EH (cell line): ENCODE measurements around the gene IQCE.
"Not testable (repeated sequence)": the region's sequence is repeated elsewhere in the genome, so short reads cannot be mapped to it uniquely, and the experiment has no call there.

ENCODE experiments used
- DNase-seq: peaks from one replicate; pipeline ENCODE4 v3.0.0-alpha.2; 2015; ENCODE audit warnings: low read depth

IQCE gene

DNA sequence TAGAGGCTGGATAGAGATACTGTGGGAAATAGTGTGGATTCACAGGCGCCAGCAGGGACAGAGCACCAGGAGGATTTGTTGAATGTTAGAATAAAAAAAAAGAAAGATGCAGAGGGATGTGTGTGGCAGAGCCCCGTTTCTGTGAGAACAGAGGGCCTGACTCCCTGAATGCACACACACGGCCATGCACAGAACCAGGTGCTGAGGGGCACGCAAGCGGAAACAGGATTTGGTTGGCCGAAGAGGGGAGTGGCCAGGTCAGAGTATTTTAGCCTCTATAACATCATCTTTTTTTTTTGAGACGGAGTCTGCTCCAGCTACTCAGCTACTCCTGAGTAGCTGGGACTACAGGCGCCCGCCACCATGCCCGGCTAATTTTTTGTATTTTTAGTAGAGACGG is 21.9 kb downstream of the IQCE start:
- DNase-seq: no peak

DNA sequence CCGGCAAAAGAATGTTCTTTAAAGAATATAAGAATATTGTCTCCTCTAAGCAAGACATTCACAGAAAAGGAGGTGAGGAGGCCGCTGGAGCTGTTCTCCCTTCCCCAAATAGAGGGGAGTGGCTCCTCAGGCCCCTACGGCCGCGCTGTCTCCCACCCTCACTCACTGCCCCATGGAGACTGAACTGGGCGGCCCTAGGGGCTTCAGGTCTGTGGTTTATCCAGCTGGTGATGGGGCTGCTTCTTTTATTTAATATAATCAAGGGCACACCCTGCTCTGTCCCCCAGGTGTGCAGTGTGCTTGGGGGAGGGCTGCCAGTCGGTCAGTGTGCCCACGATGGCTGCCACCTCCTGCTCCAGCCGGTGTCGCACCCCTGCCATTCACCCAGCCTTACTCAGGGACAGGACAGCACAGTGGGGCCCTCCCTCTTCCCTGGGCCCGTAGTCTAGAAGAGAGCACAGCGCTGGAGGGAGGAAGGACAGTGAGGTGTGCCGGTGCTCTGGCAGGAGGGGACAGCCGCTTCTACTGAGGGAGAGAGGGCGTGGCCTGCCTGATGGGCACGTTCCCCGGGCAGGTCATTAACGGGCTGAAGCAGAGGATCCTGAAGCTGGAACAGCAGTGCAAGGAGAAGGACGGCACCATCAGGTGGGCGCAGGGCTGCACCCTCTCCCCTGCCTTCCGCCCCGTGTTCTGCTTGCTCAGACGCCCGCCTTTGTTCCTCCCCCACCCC is 23.4 kb downstream of the IQCE start:
- no peak for DNase-seq

DNA sequence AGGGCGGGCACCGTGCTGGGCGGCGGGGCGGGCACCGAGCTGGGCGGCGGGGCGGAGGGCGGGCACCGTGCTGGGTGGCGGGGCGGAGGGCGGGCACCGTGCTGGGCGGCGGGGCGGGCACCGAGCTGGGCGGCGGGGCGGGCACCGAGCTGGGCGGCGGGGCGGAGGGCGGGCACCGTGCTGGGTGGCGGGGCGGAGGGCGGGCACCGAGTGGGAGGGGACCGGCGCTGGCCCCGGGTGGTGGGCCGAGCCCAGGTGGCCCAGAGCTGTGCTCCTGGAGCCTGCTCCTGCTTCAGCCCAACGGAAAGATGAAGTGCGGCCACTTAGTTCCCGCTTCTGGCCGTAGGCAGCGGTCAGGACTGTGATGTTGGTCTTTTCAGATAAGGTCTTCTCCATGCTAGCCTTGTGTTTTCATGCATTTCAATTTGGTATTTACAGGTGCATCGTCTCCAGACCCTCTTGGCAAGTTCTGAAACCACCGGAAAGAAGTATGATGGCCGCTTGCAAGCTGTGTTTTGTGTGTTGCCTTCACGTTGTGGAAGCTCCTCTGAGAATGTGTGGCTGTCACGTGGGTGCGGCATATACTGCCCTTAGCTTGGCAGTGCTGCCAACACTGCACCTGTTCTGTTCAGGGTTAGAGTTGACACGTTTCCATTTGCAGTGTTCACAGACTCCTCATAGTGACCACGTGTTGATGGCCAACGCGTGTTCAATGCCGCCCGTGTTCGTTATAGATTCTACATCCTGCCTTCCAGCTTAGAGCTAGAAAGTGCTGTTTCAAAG is 25.2 kb downstream of the IQCE start:
- DNase-seq: no peak

GRCh38 chr7:2585446-2585845 is 26.7 kb downstream of the IQCE start:
- DNase-seq: no peak

- no peak for DNase-seq
These were observed 27.7 kb downstream of the IQCE start for GRCh38 chr7:2586326-2587020.

GRCh38 chr7:2587134-2587533 is 28.4 kb downstream of the IQCE start:
- DNase-seq: no peak

DNA sequence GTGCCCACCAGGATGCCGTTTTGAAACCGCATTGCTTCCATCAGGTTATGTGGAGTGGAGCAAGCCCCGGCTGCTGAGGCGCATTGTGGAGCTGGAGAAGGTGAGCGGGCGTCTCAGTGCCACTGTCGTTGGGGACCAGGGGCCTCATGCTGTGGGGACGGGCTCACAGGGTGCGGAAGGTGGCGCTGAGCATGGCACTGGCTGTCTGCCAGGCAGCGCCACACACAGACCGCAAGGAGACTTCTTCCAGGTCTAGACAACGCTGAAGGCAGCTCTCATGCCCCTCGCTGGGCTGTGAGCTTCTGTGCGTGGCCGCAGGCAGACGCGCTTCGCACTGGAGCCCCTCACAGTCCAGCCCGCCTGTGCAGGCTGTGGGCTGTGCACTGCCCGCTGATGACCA is 29.0 kb downstream of the IQCE start:
- no peak for DNase-seq

DNA sequence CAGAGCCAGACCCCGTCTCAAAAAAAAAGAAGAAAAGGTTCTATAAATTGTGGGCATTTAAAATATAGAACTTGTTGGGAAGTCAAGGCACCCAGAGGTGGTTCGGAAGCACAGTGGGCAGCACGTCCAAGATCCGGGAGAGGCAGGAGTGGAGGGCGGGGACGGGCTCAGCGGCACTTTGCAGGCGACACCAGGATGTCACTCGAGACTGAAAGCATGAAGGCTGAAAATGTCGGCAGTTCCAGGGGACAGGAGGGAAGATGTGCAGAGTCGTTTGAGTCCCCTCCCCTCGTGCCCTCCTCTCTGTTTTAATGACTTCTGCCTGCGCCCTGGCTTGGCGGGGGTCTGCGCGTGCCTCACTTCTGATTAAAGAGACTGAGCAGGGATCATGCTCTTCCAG is 30.6 kb downstream of the IQCE start:
- no peak for DNase-seq

DNA sequence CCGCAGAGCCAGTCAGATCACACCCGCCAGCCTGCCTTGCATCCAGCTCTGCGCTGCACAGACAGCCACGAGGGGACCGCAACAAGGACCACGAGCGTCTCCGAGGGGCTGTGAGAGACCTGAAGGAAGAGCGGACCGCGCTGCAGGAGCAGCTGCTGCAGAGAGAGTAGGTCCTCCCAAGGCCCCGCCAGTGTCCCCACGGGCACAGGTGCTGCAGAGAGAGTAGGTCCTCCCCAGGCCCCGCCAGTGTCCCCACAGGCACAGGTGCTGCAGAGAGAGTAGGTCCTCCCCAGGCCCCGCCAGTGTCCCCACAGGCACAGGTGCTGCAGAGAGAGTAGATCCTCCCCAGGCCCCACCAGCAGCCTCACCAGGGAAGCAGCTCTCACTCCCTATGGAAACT is 31.2 kb downstream of the IQCE start:
- not testable (repeated sequence) for DNase-seq

GRCh38 chr7:2592375-2592865 is 33.6 kb downstream of the IQCE start:
- DNase-seq: no peak

DNA sequence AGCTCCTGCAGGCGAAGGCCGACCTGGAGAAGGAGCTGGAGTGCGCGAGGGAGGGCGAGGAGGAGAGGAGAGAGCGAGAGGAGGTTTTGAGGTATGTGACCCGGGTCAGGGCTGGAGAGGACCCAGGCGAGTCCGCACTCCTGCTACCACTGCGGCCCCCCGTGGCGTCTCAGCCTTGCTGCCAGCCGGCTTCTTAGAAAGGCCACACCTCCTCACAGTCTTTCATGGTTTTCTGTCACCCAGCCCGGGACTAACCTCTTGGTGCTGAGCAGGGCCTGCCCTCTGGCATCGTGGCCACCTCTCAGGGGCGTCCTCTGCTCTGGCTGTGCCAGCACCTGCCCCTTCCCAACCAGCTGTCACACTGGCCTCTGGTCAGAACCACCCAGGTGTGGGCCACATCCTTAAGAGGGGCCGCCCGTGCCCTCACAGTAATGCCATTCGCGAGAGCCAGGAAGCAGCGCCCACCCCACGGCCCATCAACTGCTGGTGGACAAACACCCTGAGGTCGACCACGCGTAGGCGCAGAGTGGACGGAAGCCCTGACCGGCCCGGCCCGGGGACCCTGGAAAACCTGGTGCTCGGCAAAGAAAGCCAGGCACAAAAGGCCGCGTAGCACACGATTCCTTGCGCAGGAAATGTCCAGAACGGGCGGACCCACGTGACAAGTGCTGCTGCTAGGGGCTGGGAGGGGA is 34.4 kb downstream of the IQCE start:
- no peak for DNase-seq

- DNase-seq: no peak
These were observed 35.8 kb downstream of the IQCE start for GRCh38 chr7:2594599-2594998.

- DNase-seq: no peak
These were observed 36.6 kb downstream of the IQCE start for GRCh38 chr7:2595258-2595860.

GRCh38 chr7:2596464-2597272 is 37.9 kb downstream of the IQCE start:
- no peak for DNase-seq

DNA sequence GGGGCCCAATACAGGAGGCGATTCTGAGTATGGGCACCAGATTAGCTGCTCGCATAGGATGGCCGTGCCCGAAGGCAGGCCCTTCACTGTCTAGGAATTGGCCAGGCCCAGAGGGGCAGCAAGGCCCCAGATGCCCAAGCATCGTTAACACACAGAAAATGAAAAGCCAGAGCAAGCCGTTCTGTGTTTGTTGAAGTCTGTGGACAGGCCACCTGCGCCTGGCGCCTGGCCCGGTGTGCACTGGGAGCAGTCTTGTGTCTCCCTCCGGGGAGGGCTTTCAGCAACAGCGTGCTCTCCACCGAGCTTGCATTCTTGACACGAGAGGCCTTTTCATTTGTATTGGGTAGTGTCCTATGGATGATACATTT is 38.5 kb downstream of the IQCE start:
- no peak for DNase-seq

DNA sequence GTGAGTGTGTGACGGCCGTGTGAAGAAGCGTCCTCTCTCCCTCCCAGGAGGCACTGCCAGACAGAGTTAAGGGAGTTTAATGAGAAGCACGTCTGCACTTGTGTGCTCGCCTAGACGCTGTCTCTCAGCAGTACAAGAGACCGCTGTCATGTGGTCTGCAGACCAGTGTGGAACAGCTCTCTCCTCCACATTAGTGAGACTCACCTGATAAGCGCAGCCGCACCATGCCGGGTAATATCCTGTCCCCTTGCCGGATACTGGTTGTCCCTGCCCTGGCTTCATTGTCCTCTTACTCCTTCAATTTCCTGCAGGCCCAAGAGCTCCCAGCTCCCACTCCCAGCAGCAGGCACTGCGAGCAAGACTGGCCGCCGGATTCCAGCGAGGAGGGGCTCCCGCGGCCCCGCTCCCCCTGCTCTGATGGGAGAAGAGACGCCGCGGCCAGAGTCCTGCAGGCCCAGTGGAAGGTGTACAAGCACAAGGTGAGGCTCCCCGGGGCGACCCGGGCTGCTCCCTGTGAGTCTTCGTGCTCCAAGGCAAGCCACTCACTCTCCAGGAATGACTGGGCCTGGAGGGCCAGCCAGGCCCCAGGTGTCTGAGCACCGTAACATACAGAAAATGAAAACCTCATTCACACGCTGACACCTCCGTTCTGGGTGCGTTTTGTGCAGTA is 39.5 kb downstream of the IQCE start:
- no peak for DNase-seq

DNA sequence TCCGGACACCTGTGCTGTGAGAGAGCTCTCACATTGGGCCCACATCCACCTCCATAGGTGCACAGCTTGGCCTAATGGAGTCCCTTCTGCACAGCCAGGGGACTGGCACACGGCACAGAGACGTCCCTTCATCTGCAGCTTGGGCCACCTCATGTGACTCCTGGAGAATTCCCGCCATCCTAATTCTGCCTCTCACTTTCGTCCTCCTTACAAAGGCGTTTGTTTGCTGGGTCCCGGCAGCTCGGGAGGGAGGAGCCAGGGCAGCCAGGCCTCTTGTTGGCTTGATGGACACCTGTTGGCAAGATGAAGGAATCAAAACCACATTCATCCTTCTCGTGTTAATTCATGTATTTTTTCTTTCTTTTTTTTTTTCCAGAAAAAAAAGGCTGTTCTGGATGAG is 42.3 kb downstream of the IQCE start:
- no peak for DNase-seq

DNA sequence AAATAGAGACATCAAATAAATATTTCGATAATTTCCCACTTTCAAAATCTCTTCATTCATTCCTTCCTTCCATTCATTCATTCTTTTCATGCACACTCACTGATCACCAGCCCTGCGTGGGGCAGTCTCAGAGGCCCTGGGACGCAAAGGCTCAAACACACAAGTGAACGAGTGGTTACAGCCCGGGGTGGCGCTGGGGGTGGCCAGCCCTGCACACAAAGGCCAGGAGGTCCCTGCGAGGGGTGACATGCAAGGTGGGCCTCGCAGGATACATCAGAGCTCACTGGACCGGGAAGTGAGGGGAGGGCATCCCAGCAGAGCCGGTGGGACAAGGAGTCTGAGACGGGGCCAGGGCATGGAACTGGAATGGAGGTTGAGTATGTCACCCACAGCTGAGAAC is 43.1 kb downstream of the IQCE start:
- DNase-seq: no peak

GRCh38 chr7:2602406-2603043 is 43.7 kb downstream of the IQCE start:
- DNase-seq: no peak
